Muscle of back (tissue), 11 donors: ENCODE results near the gene ARHGAP26. TPM values are rescaled to one million over a fixed set of nuclear protein-coding genes. Genes with fewer than 3 reads are reported as not detected.
A peak's percentile ranks its signal among the peaks of the same experiment; 100 is the strongest.

Experiments
- DNase-seq, 3 donors: peaks; one replicate each; pipeline versions ENCODE4 v3.0.0 to v3.0.0-alpha.2; 2013
- polyA plus RNA-seq, 10 donors: library from polyadenylated mRNA; unstranded; fragments of 120-200 nt; gene quantifications; one replicate each; pipeline ENCODE4 v1.2.1, GENCODE V29; 2013; ENCODE audit not compliant: insufficient read length in 10 of 10

ARHGAP26 gene
- polyA plus RNA-seq, 10 donors, result 10.7 to 23.3 (median 16.0) TPM

DNA sequence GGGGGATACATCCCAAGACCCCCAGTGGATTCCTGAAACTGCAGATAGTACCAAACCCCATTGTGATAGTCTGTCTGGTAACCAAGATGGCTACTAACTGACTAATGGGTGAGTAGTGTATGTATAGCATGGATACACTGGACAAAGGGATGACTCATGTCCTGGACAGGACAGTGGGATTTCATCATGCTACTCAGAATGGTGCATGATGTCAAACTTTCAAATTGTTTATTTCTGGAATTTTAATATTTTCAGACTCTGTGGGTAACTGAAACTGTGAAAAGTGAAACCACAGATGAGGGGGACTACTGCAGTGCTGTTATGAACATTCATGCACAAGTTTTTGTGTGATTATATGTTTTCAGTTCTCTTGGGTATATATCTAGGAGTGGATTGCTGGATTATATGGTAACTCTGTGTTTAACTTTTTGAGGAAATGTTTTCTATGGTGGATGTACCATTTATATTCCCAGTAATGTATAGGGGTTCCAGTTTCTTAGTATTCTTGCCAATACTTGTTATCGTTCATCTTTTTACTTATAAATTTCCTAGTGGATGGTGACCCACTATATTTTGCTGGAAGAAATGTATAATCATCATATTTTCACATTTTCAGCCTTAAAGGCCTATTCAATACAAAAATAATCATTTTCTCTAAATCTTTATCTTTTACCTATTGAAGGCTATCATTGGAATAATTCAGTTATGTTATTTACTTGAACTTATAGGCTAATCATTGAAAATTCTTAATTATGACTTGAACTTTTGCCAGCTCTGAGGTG, 492.4 kb downstream of the ARHGAP26 start:
- peak in 1 of 3 donors; percentile 60 for DNase-seq

DNA sequence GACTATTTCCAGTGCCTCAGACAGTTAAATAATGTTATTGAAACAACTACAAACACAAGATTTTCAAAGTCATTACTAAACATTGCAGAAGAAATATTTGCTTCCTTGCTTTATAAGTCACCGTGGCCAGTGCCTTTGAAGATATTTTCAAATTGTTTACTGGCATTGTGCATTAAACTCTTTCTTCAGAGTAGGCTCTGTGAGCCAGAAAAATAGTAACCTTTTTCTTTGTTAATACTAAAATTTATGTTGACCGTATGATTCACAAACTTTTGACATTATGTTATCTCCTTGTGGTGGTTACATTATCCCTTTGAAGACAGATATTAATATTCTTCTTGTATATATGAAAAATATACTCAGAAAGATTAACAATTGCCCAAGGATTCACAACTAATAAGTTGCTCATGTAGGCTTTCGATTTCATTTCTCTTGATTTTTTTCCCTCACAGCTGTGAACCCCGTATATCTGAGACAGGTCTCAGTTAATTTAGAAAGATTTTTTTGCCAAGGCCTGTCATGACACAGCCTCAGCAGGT, 493.2 kb downstream of the ARHGAP26 start:
- DNase-seq, result no peak

GRCh38 chr5:143265995-143266394, 495.8 kb downstream of the ARHGAP26 start:
- DNase-seq, result no peak

DNA sequence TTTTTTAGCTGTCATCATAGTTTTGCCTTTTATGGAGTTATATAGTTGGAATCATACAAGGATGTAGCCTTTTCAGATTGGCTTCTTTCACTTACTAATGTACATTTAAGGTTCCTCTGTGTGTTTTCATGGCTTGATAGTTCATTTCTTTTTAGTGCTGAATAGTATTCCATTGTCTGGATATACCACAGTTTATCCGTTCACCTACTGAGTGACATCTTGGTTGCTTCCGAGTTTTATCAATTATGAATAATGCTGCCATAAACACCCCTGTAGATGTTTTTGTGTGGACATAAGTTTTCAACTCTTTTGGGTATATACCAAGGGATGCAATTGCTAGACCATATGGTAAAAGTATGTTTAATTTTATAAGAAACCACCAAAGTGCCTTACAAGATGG, 497.0 kb downstream of the ARHGAP26 start:
- no peak for DNase-seq

GRCh38 chr5:143268388-143268787, 498.2 kb downstream of the ARHGAP26 start:
- no peak for DNase-seq

DNA sequence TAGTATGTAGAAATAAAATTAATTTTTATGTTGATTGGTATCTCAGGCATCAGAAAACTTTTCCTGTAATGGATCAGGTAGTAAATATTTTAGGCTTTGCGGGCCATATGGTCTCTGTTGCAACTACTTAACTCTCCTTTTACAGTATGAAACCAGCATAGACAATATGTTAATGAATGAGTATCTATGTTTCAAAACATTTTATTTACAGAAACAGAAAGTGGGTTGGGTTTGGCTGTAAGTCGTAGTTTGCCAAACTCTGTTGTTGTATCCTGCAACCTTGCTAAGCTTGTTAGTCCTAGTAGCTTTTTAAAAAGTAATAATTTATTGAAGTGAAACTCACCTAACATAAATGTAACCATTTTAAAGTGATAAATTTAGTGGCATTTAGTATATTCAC, 501.3 kb downstream of the ARHGAP26 start:
- no peak for DNase-seq

DNA sequence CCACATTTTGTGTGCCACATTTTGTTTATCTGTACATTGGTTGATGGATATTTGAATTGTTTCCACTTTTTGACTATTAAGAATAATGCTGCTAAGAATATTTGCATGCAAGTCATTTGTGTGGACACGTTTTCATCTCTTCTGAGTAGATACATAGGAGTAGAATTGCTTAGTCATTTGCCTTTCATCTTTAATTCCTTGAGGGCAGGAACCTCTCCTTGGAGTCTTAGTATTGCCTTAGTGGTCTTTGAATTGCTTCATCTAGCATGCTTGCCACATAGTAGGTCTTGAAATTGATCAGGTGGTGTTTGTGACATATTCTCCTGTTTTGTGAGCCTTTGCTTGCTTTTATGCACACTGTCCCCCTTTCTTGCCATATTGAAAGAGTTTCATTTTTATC, 504.8 kb downstream of the ARHGAP26 start:
- no peak for DNase-seq

DNA sequence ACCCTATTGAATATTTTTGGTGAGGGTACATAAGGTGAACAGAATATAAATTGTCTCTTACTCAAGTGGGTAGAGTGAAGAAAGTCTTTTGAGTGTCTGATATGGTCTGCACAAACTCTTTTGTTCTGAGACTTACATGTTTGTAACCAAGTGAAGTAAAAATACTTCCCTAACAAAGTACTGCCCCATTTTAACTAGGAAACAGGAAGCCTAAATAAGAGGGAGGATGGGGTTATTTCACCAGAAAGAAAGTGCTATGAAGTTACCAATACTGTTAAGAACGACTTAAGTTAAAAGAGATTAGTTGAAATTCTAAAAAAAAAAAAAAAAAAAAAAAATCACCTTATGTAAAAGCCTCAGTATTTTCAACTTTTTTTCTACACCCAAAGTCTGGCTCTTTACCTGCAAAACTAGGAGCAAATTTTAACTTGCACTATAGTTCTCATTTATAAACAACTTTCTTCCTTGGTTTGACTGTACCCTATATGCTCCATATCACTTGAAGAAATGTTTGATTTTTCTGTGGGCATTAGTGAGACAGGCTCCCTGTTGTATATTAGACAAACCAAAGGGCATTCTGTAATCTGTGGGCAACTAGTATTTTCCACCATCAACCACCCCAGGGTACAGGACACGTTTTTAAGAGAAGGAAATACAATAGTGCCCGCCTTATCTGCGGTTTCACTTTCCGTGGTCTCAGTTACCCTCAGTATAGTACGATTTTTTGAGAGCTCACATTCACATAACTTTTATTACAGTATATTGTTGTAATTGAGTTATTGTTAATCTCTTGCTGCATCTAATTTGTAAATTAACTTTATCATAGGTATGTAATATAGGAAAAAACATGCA, 505.6 kb downstream of the ARHGAP26 start:
- DNase-seq, result no peak

GRCh38 chr5:143277536-143277935, 507.4 kb downstream of the ARHGAP26 start:
- DNase-seq, result no peak

Other genes starting within 250 kb of the ARHGAP26 start
- 10 to 100 TPM in 1 of 10 donors, 1 to 10 TPM in 9; 5.9 to 10.5 (median 9.1) TPM for gene FGF1, start 84.3 kb upstream of the ARHGAP26 start, polyA plus RNA-seq